GM19397 (cell line): ENCODE measurements around the gene PPP2R5E.
"Not testable (repeated sequence)": the region's sequence is repeated elsewhere in the genome, so short reads cannot be mapped to it uniquely, and the experiment has no call there.

Experiments used
- ATAC-seq: cut with Tn5 transposase; IDR thresholded peaks from one replicate; pipeline ENCODE4 v1.9.1; 2021; ENCODE audit warnings: mild to moderate bottlenecking, moderate library complexity; ENCODE audit not compliant: unreplicated experiment

Gene PPP2R5E

DNA sequence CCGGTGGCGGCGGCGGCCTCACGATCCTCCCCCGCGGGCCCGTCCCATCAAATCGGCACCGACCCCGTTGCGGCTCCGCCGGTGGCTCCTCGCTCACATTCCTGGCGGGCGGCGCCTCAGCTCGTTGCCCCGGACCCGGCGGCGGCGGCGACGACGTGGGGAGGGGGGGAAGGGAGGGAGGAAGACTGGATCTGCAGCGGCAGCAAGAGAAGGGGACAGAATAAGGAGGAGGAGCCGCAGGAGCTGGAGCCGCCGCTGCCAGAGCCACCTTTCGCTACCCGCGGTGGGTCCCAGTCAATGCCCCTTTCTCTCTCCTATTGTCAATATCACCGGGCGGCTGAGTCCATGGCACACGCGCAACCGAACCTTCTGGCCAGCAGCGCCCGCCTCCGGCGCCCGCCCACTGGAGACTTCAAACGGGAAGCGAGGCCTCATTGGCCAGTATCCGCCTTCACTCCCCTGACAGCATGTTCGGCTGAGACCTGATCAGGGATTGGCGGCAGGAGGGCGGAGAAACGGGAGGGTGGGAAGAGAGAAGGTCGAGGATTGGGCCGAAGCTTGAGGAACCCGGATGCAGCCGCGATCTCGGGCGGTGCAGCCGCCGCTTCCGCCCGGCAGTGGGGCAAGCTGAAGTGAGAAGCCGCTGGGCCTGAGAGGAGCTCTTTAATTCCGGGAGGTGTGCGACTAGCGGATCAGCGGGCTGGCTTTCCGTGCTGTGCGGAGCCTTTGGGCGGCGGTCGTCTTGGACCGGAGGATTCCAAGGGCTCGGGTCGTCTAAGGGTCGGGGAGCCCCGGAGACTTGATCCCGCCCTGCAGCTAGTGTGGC, at the start of gene PPP2R5E:
PPP2R5E (minus strand) TSS at position 378 of the 826 bp plus-strand sequence. CDS start 3,692 bp downstream, outside the sequence.
- peak; percentile 92 for ATAC-seq

DNA sequence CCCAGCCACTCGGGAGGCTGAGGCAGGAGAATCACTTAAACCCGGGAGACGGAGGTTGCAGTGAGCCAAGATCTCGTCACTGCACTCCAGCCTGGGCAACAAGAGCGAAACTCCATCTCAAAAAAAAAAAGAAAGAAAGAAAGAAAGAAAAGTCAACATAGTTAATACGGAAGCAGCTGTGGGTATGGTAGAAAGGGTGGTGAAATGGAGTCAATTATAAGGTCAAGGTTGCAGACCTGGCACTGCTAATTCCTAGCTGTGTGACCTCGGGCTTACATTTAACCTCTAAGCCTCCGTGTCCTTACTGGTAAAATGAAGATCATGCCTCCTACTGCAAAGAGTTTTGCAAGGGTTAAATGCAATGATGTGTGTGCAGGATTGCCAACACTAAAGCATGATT, 39.9 kb upstream of the PPP2R5E start:
- not testable (repeated sequence) for ATAC-seq

DNA sequence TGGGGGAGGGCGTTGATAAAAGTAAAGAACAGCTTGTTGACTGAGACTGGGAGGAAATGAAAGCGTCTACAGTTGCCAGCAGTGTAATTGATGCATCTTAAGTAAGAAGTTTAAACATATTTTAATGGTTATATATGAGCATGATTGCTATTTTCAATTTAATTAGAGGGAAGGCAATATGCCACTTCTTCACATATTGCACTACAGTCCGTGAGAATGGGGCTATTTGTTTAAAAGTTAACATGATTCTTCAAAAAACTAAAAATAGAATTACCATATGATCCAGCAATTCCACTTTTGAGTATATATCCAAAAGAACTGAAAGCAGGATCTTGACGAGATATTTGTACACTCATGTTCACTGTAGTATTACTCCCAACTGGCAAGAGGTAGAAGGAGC, 38.3 kb upstream of the PPP2R5E start:
- no peak for ATAC-seq

DNA sequence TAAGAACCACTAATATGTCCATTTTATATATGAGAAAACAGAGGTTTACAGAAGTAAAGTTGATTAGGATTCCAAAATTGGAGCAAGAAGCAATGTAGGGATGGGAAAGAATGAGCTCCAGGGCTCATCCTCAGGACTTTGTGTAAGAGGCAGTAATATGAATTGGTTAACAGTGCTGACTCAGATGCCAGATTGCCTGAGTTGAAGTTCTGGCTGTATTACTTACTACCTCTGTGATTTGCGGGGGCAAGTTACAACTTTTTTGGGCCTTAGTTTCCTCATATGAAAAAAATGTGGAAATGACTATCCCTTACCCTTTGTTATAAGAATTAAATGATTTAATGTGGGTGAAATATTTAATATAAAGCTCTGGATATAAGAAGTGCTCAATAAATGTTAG, 35.1 kb upstream of the PPP2R5E start:
- no peak for ATAC-seq

DNA sequence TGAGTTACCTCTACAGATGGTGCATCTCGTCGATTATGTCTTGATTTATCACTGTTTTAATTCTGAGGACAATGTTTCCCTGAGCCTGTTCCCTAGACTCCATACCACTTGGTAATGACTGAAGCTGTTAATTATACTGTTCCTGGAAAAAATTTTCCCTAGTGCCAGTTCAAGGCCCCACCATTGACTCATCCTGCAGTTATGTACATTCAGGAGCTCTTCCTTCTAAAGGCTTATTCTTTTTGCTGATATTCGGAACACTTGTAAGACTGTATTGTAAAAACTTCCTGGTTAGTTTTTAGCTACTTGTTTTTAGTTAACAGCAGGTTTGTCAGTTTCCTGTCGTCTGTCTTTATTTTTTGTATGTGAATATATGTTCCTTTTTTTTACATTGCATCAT, 30.4 kb upstream of the PPP2R5E start:
- ATAC-seq = no peak

DNA sequence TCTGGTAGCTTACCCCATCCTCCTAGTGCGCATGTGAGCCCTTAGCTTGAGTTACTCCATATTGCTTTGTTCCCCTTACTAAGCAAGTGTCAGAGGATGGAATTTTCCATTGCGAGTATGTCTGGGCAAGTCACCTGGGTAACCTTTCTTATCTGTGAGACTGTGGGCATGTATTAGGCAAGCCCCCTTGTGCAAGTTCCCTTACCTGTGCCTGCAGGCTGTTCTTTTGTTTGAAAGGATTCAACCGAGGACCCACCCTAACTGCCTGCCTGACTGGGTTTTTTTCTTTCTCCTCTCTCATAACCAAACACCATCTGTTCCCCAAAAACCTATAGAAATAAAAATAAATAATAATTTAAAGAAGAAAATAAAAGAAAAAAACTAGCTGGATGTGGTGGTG, 22.3 kb upstream of the PPP2R5E start:
- ATAC-seq = no peak

DNA sequence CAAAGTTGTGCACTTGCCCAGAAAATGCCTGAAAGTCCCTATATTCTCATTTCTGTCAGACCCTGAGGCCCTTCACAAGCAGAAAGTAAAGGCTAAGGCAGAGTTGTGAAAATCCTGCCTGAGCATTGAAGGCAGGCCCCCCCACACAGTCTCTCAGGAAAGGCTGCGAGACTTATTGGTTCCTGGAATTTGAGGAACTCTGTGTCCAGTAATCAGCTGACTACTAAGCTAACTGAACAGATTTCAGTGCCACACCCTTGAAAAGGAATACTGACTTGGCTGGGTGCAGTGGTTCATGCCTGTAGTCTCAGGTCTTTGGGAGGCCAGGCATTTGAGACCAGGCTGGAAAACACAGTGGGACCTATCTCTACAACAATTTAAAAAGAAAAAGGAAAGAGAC, 21.1 kb upstream of the PPP2R5E start:
- no peak for ATAC-seq

DNA sequence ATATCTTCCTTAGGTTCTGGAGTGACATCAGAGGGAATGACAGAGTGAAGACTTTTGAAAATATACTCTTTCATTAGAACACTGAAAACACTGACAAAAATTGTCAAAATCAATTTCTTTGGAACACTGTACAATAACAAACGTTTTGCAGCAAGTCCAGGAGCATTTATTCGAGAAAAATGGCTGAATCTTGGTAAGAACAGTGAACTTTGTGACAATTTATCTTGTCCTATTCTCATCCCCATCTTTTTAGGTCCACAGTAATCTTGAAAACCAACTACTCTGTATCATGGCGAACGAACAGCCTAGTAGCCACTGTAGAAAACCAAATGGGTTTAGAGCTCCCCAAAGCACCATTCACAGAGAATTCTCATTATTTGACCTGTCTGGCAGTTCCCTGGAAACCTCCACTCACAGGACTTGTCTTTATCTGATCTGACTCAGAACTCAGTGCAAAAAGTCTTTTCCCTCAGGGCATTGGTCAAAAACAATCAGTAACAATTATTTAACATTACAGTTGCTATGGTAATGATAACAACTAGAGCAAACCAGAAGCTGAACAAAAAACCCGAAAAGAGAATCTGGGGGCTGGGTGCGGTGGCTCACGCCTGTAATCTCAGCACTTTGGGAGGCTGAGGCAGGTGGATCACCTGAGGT, 20.3 kb upstream of the PPP2R5E start:
- ATAC-seq = no peak

DNA sequence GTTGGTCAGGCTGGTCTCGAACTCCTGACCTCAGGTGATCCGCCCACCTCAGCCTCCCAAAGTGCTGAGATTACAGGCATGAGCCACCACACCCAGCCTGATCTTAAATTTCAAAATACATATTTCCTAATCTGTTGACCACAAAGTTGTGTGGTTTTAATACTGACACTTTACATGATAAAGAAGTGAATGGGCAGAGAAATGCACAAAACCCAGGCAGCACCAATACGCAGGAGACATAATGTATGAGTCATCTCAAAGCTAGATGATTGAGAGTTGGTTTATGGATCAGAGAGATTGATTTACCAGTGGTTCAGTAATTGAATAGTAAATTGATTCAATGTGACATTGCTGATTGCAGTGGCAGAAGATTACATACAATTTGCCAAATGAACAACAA, 19.2 kb upstream of the PPP2R5E start:
- ATAC-seq = no peak

DNA sequence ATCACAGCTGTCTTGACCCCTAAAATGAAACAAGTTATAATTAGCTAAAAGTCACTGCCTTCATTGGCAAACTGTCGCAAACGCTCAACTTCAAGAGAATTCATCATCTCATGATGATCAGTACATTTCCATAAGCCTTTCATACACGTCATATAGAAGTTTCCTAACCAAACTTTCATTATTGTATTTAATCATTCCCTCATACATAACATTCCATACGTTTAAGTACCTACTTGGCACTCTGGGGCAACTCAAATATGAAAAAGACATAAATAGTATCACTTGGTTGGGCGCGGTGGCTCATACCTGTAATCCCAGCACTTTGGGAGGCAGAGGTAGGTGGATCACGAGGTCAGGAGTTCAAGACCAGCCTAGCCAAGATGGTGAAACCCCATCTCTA, 12.4 kb upstream of the PPP2R5E start:
- ATAC-seq = no peak

DNA sequence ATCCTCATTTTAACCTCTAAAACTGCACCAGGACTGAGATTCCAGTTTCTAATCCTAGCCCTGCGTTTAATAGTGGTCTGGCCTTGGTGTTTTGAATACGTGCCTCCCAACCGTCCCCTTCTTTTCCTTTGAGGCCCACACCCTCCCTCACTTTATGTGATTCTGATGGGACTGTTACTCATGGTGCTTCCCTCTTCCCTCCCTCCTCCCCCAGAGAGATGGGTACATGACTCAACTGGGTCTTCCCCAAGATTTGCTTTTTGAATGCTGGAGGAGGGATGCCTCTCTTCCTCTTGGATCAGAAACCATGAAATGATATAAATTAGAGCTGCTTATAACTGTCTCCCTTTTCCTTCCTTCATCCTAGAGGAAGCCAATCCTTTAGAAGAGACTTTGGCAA, 8.2 kb upstream of the PPP2R5E start:
- no peak for ATAC-seq

DNA sequence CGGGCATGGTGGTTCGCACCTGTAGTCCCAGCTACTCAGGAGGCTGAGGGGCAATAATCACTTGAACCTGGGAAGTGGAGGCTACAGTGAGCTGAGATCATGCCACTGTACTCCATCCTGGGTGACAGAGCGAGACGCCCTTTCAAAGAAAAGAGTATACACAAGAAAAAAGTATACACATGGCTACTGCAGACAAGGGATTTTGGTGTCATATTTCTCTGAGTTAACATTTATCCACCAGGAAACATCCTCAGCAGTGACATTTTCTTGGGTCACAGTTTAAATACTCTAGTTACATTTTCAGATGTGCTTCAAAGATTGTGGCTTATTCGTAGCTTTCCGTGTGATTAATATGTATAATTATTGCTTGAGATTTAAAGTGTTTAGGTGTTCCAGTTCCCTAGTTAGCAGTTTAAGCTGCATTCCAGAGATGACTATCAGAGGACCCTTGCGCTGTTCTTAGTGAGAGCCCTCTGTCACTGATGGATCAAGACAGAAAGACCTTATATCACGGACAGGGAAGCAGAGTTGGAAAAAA, 4.7 kb upstream of the PPP2R5E start:
- no peak for ATAC-seq

DNA sequence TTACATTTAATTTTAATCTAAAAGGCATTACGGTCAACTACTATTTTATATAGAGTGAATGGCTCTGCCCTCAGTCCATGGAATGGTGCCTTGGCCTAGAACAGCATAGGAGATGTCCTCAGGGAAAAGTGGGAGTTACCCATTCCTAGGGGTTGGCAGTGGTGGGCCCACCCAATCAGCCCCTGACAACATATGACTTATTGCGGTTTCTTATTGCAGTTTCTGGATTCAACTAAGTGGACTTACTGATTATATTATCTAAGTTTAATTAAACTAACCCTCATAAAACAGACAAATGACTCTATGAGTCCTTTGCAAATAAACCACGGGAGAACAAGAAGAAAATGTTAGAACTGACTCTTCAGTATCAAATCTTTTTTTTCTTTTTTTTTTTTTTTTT, 2.3 kb upstream of the PPP2R5E start:
- no peak for ATAC-seq

DNA sequence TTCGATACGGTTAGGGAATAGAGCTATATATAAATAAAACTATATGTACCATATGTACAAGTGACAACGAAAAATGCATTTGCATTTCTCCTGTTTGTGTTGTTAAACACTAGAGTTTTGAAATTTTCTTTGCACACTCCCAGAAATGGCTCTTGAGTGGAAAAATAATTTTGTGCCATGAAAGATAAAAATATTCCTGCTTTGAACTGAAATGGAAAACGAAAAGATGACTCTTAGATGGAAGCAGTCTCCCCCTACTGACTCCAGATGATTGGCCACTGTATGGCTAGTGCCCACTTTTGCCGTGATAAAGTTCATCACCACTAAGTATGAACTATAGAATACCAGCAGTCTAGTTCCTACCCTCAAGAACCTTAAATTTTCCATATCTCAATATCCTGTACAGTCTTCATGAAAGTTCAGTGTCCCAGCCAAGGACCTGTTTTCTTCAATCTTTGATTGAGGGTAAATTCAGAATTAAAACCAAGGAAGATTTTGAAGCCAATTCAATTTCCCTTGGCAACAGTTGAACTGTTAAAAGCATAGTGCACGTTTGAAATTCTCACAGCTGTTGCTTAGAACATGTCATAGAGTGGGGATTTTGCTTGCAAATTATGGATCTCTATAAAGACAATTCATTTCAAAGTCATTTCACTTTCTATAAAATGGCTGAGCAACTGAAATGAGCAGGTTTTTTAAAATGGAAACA, 1.6 kb upstream of the PPP2R5E start:
- ATAC-seq = no peak

DNA sequence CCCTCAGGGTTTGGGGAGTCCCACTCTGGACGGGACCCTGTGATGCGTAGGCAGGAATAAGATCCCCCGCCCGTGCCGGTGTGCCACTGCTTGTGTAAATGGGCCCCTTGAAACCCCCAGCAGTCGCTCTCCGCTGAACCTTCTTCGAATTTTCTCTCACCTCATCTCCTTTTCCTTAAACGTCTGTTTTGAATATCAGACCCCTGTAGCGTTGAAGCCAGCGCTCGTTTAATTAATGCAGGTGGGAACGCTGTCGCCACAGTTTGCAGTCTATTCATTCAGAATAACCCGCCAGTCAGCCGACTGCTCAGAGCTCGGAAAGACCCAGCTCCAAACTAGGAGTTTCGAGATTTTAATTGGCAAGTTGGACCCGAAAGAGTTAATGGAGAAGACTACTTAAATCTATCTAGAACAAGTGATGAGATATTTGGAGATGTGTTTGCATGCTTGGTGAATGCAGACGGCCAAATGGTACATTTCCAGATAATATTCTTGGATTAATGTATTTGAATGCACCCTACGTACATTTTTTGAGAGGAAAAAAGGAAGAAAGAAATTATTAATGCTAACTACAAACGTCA, 739 bp upstream of the PPP2R5E start:
- ATAC-seq = peak; percentile 24

DNA sequence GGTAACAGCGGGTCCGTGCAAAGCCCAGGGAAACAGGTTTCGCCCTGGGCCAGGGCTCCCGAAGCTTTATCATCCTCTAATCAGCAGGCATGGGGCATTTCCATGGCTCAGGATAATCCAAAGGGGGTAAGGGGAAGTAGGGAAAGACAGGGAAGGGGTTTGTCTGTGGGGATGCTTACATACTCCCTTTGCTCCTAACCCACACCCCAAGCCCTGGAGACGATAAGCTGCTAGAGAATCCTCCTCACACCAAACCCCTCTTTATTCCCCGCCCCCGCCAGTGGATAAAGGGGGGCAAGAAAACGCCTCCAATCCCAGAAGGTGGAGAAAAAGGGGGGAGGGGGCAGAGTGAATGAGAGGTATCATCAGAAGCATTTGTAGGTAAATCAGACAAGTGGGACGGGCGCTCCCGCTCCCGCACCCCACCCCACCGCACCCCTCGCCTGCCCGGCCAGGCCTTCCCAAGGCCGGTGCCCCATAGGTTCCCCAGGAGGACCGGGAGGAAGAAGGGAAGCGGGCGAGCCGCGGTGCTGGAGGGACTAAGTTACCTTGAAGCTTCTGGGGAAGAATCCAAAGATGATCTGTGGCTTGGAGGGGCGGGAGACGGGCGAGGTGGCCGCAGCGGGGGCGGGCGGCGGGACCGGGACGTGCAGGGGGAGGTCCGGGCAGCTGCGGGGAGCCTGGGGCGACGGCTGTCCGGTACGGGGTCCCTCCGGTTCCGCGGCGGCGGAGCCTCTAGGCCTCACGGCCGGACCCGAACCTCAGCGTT, 762 bp downstream of the PPP2R5E start:
- ATAC-seq = peak; percentile 13

DNA sequence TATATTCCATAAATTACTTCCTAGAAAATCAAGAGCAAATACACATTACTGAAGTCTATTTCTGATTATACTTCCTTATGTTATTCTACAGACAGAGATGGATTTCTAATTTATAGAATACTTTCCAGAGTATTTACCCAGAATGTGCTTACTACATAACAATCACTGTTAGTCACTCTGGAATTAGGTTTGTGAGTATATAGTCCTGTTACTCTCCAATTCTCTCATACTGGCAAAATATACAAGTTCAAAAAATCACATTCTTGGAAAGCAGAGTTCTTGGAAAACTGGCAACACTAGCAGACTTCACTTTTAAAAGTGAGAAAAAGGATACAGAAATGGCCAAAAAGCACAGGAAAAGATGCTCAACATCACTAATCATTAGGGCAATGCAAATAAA, 7.3 kb downstream of the PPP2R5E start:
- ATAC-seq = no peak

DNA sequence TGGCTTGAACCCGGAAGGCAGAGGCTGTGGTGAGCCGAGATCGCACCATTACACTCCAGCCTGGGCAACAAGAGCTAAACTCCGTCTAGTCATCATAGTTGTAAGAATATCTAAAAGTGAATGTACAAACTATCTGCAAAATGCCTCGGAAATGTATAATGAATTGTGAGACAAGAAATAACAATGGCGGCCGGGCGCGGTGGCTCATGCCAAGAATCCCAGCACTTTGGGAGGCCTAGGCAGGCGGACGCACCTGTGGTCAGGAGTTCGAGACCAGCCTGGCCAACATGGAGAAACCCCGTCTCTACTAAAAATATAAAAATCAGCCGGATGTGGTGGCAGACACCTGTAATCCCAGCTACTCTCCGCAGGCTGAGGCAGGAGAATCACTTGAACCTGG, 9.7 kb downstream of the PPP2R5E start:
- no peak for ATAC-seq

DNA sequence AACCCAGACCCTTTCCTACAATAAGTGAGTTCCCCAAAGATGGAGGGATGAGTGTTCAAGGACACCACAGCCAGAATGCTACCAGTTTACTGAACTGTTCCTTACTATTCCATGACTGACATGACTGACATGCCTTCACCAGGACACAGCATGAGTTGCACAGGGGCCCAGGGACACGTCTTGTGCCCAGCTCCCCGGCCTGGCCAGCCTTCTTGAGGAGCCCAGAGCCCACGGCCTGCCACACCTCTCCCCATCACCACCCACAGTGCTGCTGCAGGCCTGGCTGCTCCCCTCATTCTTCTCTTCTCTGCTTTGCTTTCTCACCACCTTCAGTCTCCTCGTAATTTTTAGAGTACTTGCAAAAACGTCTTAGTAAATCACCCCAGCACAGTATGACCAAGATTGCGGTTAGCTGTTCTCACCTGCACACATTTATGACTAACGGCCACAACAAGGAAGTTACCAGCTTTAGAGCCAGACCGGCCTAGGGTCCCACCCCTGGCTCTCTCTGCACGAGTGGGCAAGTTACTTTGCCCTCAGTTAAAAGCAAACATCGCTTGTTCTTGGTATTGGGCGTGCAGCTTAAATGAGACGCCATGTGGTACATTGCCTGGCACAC, 18.5 kb downstream of the PPP2R5E start:
- no peak for ATAC-seq
